Thyroid gland (tissue), 4 donors: ENCODE measurements around the gene PIGQ.

ENCODE experiments used
- CTCF ChIP-seq, 6 experiments: fragments of 200-600 bp in 3 of 6; fragments of 450-650 bp in 3 of 6; sonication (generic) in 3 of 6; IDR thresholded peaks; one replicate each; pipeline ENCODE4 v1.5.1; 2016 to 2019; ENCODE audit warnings: antibody characterized with exemption in 6 of 6, mild to moderate bottlenecking in 2 of 6, inconsistent platforms in 1 of 6, moderate library complexity in 1 of 6
- POLR2A ChIP-seq, 2 donors: fragments of 450-650 bp; IDR thresholded peaks; one replicate each; pipeline ENCODE4 v1.6.1; 2017; ENCODE audit warnings: antibody characterized with exemption in 2 of 2, mild to moderate bottlenecking in 2 of 2, moderate library complexity in 1 of 2

DNA sequence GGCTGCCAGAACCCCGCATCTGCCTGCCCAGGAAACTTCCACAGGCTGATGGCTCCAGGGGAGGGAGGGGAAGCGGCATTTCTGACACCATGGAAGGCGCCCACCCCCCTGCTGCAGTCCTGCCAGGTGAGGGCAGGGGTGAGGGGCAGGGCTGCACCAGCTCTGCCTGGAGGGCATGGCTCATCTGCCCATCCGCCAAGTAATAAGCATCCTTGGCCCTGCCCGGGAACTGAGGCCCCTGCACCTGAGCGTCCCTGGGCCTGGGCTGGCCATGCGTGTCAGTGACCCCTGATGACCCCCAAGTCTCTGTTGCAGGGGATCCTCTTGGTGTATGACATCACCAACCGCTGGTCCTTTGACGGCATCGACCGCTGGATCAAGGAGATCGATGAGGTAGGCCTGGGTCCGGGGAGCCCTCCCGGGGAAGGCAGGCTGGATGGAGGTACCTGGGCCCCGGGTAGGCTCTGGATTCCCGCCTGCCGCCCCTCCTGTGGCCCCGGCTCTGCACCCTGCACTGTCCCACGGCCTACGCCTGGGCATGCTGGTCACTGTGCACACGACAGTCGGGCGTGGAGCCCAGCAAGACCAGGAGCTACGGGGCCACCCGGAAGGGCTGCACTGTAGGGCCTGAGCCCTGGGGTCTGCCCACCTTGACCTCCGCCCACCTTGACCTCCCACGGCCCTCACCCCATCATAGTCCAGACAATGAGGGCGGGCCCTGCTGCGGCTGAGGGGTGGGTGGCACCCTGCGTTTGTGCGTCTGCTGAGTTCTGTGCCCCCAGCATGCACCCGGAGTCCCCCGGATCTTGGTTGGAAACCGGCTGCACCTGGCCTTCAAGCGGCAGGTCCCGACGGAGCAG lies 55.6 kb downstream of the PIGQ start:
- TF ChIP-seq CTCF (IDR thresholded peaks at IDR 0.05) (no peak), POLR2A (IDR thresholded peaks at IDR 0.05) (no peak)
